HFFc6 (cell line): Measurements from ENCODE around the gene MACF1. TPM values are rescaled to one million over a fixed set of nuclear protein-coding genes. Genes with fewer than 3 reads are reported as not detected.
"Not testable (repeated sequence)": the region's sequence is repeated elsewhere in the genome, so short reads cannot be mapped to it uniquely, and the experiment has no call there.

ENCODE experiments used
- DNase-seq: peaks from one replicate; pipeline ENCODE4 v3.0.0-alpha.2; 2018
- H3K27ac Mint-ChIP-seq: 2 replicates; pipeline ENCODE4 v1.8.0; 2020; ENCODE audit warnings: mild to moderate bottlenecking, mixed read lengths
- H3K27me3 Mint-ChIP-seq: 2 replicates; pipeline ENCODE4 v1.8.0; 2021; ENCODE audit warnings: mild to moderate bottlenecking, moderate library complexity, mixed read lengths; ENCODE audit not compliant: insufficient read depth
- H3K36me3 Mint-ChIP-seq: 2 replicates; pipeline ENCODE4 v1.8.0; 2021; ENCODE audit warnings: low read depth, mixed read lengths
- H3K4me1 Mint-ChIP-seq: 2 replicates; pipeline ENCODE4 v1.8.0; 2020; ENCODE audit warnings: low read depth, mixed read lengths
- H3K4me3 Mint-ChIP-seq: 2 replicates; pipeline ENCODE4 v1.8.0; 2020; ENCODE audit warnings: mild to moderate bottlenecking, moderate library complexity, mixed read lengths
- H3K9me3 Mint-ChIP-seq: 2 replicates; pipeline ENCODE4 v1.8.0; 2020; ENCODE audit warnings: mild to moderate bottlenecking, mixed read lengths
- CTCF ChIP-seq: fragments of 200-600 bp; sonication (generic); IDR thresholded peaks from 2 replicates; pipeline ENCODE4 v1.5.0; 2021; ENCODE audit warnings: antibody characterized with exemption, mild to moderate bottlenecking
- total RNA-seq, 6 experiments: library from RNA; stranded (reverse); fragmentation: NEBNext Ultra II Directional; extraction: Animal tissue kit (Norgen Biotek cat#: 25700); gene quantifications; 2 replicates in 1 of 6; 3 replicates in 5 of 6; pipeline ENCODE4 v1.2.3, GENCODE V29; 2021

Gene MACF1
- total RNA-seq, 6 experiments from 2014 or later = 201 to 308 (median 223) TPM

GRCh38 chr1:39160703-39161102, 43.8 kb upstream of the MACF1 start:
- Mint-ChIP-seq H3K36me3 (peaks cover 9% of the 10 kb centered on the region), H3K9me3 (no peaks in the 10 kb centered on the region), H3K27me3 (peaks cover 4% of the 10 kb centered on the region; the same call in 1 of the 2 replicates), H3K4me3 (no peak overlapping the region), H3K4me1 (peaks cover 69% of the 10 kb centered on the region), H3K27ac (0 out of 2 replicates have a peak overlapping the region, but pooled peaks have one; percentile 10)
- TF ChIP-seq CTCF = peak; percentile 18; the same call in 1 of the 2 replicates
- DNase-seq = no peak

DNA sequence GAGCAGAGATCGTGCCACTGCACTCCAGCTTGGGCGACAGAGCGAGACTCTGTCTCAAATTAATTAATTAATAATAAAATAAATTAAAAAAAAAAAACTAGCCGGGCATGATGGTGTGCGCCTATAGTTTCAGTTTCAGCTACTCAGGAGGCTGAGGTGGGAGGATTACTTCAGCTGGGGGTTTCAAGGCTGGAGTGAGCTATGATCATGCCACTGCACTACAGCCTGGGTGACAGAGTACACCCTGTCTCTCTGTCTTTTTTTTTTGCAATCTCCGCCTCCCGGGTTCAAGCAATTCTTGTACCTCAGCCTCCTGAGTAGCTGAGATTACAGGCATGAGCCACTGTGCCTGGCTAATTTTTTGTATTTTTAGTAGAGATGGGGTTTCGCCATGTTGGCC, 42.7 kb upstream of the MACF1 start:
- H3K4me3 Mint-ChIP-seq, H3K36me3 Mint-ChIP-seq, H3K27ac Mint-ChIP-seq, DNase-seq, H3K27me3 Mint-ChIP-seq, H3K9me3 Mint-ChIP-seq: not testable (repeated sequence)
- H3K4me1 Mint-ChIP-seq = peaks cover 70% of the 10 kb centered on the region

DNA sequence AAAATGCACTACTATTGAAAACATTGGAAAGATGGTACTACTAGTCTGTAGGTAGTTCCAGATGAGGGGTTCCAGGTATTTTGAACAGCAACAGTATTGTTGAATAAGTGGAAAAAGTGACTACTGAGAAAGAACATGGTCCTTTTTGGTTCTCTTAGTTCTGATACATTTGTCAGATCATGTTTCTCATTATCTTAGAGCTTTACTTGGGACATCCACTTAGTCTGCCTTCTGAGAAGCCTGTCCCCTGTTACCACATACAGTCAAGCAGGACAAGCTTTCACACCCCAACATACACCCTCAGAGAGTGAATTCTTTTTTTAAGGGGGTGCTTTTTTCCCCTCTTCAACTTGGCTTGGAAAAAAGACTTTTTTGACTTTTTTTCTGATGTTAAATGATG, 41.0 kb upstream of the MACF1 start:
- no peak overlapping the region for H3K4me3 Mint-ChIP-seq
- no peak overlapping the region for H3K27ac Mint-ChIP-seq
- peaks cover 64% of the 10 kb centered on the region for H3K4me1 Mint-ChIP-seq
- H3K36me3 Mint-ChIP-seq = no peaks in the 10 kb centered on the region
- DNase-seq = no peak
- H3K27me3 Mint-ChIP-seq = peaks cover 3% of the 10 kb centered on the region; the same call in 1 of the 2 replicates
- no peak for TF ChIP-seq CTCF
- H3K9me3 Mint-ChIP-seq = no peaks in the 10 kb centered on the region

GRCh38 chr1:39164256-39164655, 40.2 kb upstream of the MACF1 start:
- Mint-ChIP-seq H3K36me3 (0 out of 2 replicates have a peak, but pooled peaks cover 4% of the 10 kb centered on the region), H3K27ac (no peak overlapping the region), H3K4me1 (peaks cover 64% of the 10 kb centered on the region), H3K4me3 (no peak overlapping the region), H3K27me3 (peaks cover 3% of the 10 kb centered on the region; the same call in 1 of the 2 replicates), H3K9me3 (no peaks in the 10 kb centered on the region)
- no peak for DNase-seq
- no peak for TF ChIP-seq CTCF

DNA sequence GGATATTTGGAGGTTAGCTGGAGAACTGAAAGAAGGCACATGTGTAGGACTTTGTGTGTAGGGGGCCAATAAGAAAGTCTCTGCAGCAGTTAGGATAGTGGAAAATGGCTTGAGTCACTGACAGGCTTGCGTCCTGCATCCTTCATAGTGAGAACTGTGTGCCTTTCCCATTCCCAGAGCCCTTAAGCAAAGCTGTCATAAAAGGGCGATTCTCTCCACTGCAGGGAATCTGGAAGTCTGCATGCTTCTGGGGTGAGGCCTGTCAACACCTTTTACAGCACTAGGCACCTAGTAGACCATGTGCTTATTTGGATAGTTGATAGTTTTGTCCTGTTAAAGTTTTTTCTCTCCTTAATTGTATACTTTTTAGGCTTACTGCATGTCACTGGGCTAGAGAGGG, 39.4 kb upstream of the MACF1 start:
- DNase-seq = no peak
- 0 out of 2 replicates have a peak, but pooled peaks cover 4% of the 10 kb centered on the region for H3K36me3 Mint-ChIP-seq
- H3K4me3 Mint-ChIP-seq = no peak overlapping the region
- peaks cover 5% of the 10 kb centered on the region; the same call in 1 of the 2 replicates for H3K27me3 Mint-ChIP-seq
- no peak for TF ChIP-seq CTCF
- peaks cover 60% of the 10 kb centered on the region for H3K4me1 Mint-ChIP-seq
- no peaks in the 10 kb centered on the region for H3K9me3 Mint-ChIP-seq
- H3K27ac Mint-ChIP-seq = peak overlapping the region; percentile 2

DNA sequence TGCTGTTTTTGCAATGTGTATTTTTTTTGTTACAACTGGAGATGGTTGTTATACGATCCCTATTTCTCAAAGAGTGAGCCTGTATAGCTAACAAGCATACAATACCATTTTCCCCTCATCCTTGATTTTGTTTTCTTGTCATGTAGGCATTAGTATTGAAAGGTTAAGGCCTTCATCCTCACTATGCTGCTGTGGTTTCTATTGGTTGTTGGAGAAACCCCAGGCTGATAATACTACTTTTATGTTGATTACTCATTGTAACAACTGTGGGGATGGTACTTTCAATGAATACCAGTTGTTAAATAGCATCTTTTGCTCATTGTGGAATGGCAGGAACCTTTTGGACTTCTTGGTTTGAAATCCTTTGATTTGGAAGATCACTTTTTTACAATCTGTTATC, 39.0 kb upstream of the MACF1 start:
- Mint-ChIP-seq H3K9me3 (no peaks in the 10 kb centered on the region), H3K27ac (peak overlapping the region; percentile 17), H3K4me1 (peaks cover 60% of the 10 kb centered on the region), H3K36me3 (0 out of 2 replicates have a peak, but pooled peaks cover 4% of the 10 kb centered on the region), H3K4me3 (no peak overlapping the region), H3K27me3 (peaks cover 5% of the 10 kb centered on the region; the same call in 1 of the 2 replicates)
- no peak for DNase-seq
- no peak for TF ChIP-seq CTCF
